CD4-positive, alpha-beta T cell treated with Interleukin-6 for 4 hours (primary cell): Measurements from ENCODE around the gene SLC29A3.

Source experiments
- DNase-seq: peaks from one replicate; pipeline ENCODE4 v3.0.0-alpha.2; 2020; ENCODE audit warnings: mixed read lengths

Gene SLC29A3

GRCh38 chr10:71325267-71325666, 6.2 kb downstream of the SLC29A3 start:
- DNase-seq: no peak

- no peak for DNase-seq
Measured at GRCh38 chr10:71326464-71326881, 7.4 kb downstream of the SLC29A3 start.

- no peak for DNase-seq
Measured at GRCh38 chr10:71330789-71331404, 11.8 kb downstream of the SLC29A3 start.

GRCh38 chr10:71331736-71332135, 12.7 kb downstream of the SLC29A3 start:
- no peak for DNase-seq

GRCh38 chr10:71332466-71332865, 13.4 kb downstream of the SLC29A3 start:
- DNase-seq: no peak

- DNase-seq: no peak
Measured at GRCh38 chr10:71333129-71333887, 14.2 kb downstream of the SLC29A3 start.

GRCh38 chr10:71334221-71334791, 15.2 kb downstream of the SLC29A3 start:
- DNase-seq: no peak

GRCh38 chr10:71335173-71335708, 16.2 kb downstream of the SLC29A3 start:
- DNase-seq: no peak

GRCh38 chr10:71336632-71337031, 17.6 kb downstream of the SLC29A3 start:
- no peak for DNase-seq

GRCh38 chr10:71337219-71337701, 18.2 kb downstream of the SLC29A3 start:
- DNase-seq: no peak

GRCh38 chr10:71338728-71339495, 19.9 kb downstream of the SLC29A3 start:
- no peak for DNase-seq

- DNase-seq: no peak
Measured at GRCh38 chr10:71339796-71340589, 20.9 kb downstream of the SLC29A3 start.

GRCh38 chr10:71342573-71343391, 23.7 kb downstream of the SLC29A3 start:
- no peak for DNase-seq

GRCh38 chr10:71343392-71343773, 24.3 kb downstream of the SLC29A3 start:
- no peak for DNase-seq

- no peak for DNase-seq
Measured at GRCh38 chr10:71344154-71344925, 25.3 kb downstream of the SLC29A3 start.

- no peak for DNase-seq
Measured at GRCh38 chr10:71344993-71345480, 26.0 kb downstream of the SLC29A3 start.

- no peak for DNase-seq
Measured at GRCh38 chr10:71345694-71346093, 26.6 kb downstream of the SLC29A3 start.

GRCh38 chr10:71346731-71347130, 27.7 kb downstream of the SLC29A3 start:
- DNase-seq: no peak

GRCh38 chr10:71347587-71348395, 28.7 kb downstream of the SLC29A3 start:
- DNase-seq: no peak
